OCI-LY3 (cell line): ENCODE data around the gene C5orf34.

Experiments
- H2AFZ ChIP-seq: fragments of 200-600, 300-600 bp; shearing (Covaris generic); 2 replicates; pipeline ENCODE4 v1.6.0; 2014; ENCODE audit warnings: antibody characterized with exemption, low read depth, low read length
- H3K27ac ChIP-seq: fragments of 200-600, 300-600 bp; sonication (generic); 2 replicates; pipeline ENCODE4 v1.5.1; 2014; ENCODE audit warnings: mild to moderate bottlenecking, low read length, moderate library complexity, mixed read lengths
- H3K27me3 ChIP-seq: fragments of 200-600, 300-600 bp; sonication (generic); 2 replicates; pipeline ENCODE4 v1.6.1; 2014; ENCODE audit warnings: low read depth, low read length, mixed read lengths
- H3K36me3 ChIP-seq: fragments of 200-600, 300-600 bp; sonication (generic); replicated peaks from 2 replicates; pipeline ENCODE3; 2014; ENCODE audit warnings: low read depth, low read length, mixed read lengths
- H3K4me1 ChIP-seq: fragments of 300-600, 200-600 bp; sonication (generic); 2 replicates; pipeline ENCODE4 v1.6.1; 2014; ENCODE audit warnings: low read length, mixed read lengths
- H3K4me2 ChIP-seq: fragments of 200-600, 300-600 bp; sonication (generic); 2 replicates; pipeline ENCODE4 v1.6.1; 2014; ENCODE audit warnings: low read length, mixed read lengths
- H3K4me3 ChIP-seq: fragments of 300-600, 200-600 bp; sonication (generic); 2 replicates; pipeline ENCODE4 v1.5.1; 2014; ENCODE audit warnings: antibody characterized with exemption, mild to moderate bottlenecking, low read length, moderate library complexity
- H3K79me2 ChIP-seq: fragments of 300-600, 200-600 bp; shearing (Covaris generic); 2 replicates; pipeline ENCODE4 v1.6.1; 2014; ENCODE audit warnings: mild to moderate bottlenecking, low read length, mixed read lengths
- H3K9ac ChIP-seq: fragments of 300-600, 200-600 bp; shearing (Covaris generic); 2 replicates; pipeline ENCODE4 v1.6.0; 2014; ENCODE audit warnings: mild to moderate bottlenecking, low read length, moderate library complexity
- H3K9me3 ChIP-seq: fragments of 200-600, 300-600 bp; shearing (Covaris generic); 2 replicates; pipeline ENCODE4 v1.6.1; 2014; ENCODE audit warnings: low read length, mixed read lengths; ENCODE audit not compliant: insufficient read depth
- H4K20me1 ChIP-seq: fragments of 200-600, 300-600 bp; sonication (generic); 2 replicates; pipeline ENCODE4 v1.6.1; 2016; ENCODE audit warnings: low read length, mixed read lengths; ENCODE audit not compliant: insufficient read depth
- EZH2phosphoT487 ChIP-seq: fragments of 200-600 bp; shearing (Covaris generic); IDR thresholded peaks from 2 replicates; pipeline ENCODE4 v1.6.1; 2018; ENCODE audit warnings: antibody characterized with exemption, mixed run types, low read depth
- TF ChIP-seq, protein P1 (sequence below): fragments of 200-600, 300-600 bp; sonication (generic); IDR thresholded peaks from 2 replicates; pipeline ENCODE4 v1.5.1; 2014; ENCODE audit warnings: antibody characterized with exemption, low read length, low read depth

C5orf34 gene, protein sequence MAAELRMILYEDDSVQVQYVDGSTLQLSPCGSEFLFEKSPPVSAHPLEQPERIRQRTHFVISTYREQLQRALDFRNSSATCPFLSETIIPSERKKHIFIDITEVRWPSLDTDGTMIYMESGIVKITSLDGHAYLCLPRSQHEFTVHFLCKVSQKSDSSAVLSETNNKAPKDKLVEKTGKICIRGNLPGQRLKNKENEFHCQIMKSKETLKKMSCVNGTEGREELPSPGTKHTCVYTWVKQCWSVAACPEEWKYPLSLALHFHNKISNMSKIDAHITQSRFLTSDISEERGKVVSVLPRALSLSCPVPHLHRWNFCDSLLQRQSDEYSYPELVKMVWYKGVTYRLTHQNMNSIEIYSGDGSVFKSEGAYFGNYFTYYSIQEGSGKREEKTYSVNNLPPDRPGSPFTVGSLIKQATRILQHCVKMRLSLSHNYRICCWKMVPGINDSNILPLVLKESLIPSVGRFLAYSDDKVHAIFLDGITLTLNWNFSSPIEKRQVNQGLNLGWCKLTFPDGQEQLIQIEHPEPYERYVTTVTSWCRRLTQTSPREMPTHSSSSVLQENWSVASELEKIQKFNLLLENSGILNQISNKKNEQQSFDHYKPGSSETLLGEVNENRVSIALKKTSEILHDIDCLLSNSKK

DNA sequence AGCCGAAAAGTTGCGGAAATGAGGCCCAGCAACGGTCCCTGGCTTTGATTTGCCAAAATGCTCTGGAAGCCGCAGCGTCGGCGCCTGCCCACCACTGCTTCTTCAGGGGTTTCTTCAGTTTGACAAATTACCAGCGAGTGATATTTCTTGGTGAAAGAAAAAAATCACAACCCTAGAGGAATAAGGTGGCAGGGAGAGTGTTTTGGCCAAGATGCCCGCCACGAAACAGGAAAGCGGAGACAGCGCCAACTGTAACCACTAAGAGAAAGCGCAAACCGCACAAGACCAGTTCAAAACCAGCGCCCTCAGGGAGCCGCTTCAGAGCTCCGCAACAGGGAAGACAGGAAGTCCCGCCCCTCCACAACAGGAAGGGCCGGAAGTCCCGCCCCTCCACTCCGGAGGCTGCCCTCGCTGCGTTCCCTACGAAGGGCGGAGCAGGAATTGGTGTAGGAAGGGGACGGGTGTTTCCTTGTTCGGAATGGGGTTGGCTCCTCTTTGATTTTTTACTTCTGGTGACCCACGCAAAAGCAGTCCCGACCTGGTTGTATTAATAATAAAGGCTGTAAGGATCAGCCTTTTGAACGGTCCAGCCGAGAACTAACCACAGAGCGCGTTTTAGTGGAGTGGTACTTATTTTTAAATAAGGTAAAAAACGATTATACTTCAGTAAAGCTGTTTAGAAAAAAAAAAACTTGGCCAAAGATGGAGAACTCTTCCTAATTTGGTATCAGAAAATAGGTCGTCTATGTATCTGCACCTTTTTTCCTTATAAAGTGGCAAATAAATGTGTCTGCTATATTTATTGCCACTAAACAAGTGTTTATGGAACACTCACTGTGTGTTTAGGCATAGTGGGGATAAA is at the start of gene C5orf34:
Gene C5orf34, minus strand, starts transcription at position 333 of the 862 bp plus-strand sequence. CDS start 5,809 bp downstream, outside the sequence.
- Histone ChIP-seq H2AFZ (peak within 1 kb of the TSS; percentile 89), H3K36me3 (peaks cover 5% of the 10 kb centered on the region), H3K4me1 (peaks cover 14% of the 10 kb centered on the region), H3K9ac (peak within 1 kb of the TSS; percentile 83), H3K27ac (peak within 1 kb of the TSS; percentile 80), H3K4me2 (peak within 1 kb of the TSS; percentile 97), H3K79me2 (peaks cover 25% of the 10 kb centered on the region), H3K4me3 (peak within 1 kb of the TSS; percentile 87), H3K27me3 (no peaks in the 10 kb centered on the region), H4K20me1 (no peaks in the 10 kb centered on the region), H3K9me3 (no peaks in the 10 kb centered on the region)
- TF ChIP-seq, protein P1, sequence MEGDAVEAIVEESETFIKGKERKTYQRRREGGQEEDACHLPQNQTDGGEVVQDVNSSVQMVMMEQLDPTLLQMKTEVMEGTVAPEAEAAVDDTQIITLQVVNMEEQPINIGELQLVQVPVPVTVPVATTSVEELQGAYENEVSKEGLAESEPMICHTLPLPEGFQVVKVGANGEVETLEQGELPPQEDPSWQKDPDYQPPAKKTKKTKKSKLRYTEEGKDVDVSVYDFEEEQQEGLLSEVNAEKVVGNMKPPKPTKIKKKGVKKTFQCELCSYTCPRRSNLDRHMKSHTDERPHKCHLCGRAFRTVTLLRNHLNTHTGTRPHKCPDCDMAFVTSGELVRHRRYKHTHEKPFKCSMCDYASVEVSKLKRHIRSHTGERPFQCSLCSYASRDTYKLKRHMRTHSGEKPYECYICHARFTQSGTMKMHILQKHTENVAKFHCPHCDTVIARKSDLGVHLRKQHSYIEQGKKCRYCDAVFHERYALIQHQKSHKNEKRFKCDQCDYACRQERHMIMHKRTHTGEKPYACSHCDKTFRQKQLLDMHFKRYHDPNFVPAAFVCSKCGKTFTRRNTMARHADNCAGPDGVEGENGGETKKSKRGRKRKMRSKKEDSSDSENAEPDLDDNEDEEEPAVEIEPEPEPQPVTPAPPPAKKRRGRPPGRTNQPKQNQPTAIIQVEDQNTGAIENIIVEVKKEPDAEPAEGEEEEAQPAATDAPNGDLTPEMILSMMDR, result no peak
- no peak for TF ChIP-seq EZH2phosphoT487

DNA sequence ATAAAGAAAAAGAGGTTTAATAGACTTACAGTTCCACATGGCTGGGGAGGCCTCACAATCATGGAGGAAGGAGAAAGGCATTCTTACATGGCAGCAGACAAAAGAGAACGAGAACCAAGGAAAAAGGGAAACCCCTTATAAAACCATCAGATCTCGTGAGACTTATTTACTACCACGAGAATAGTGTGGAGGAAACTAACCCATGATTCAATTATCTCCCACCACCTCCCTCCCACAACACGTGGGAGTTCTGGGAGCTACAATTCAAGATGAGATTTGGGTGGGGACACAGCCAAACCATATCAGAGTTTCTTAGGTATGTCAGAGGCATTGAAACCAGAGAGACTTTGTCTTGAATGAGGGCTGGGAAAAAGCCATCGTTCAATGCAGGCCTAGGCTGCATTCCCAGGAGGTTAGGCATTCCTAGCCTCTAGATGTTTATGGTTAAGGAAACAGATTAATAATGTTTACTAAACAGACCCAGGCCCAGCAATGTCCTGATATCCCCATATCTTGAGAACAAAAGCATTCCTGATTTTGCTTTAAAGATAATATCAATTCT is 49.4 kb upstream of the C5orf34 start:
- no peaks in the 10 kb centered on the region for H3K79me2 ChIP-seq
- no peak overlapping the region for H3K27ac ChIP-seq
- no peaks in the 10 kb centered on the region for H3K9me3 ChIP-seq
- H3K4me3 ChIP-seq, result no peak overlapping the region
- peaks cover 24% of the 10 kb centered on the region for H3K4me1 ChIP-seq
- no peak overlapping the region for H3K4me2 ChIP-seq
- H4K20me1 ChIP-seq, result no peaks in the 10 kb centered on the region
- TF ChIP-seq EZH2phosphoT487, result no peak
- TF ChIP-seq, protein P1, result no peak
- H3K9ac ChIP-seq, result no peak overlapping the region
- H2AFZ ChIP-seq, result no peak overlapping the region
- no peaks in the 10 kb centered on the region for H3K36me3 ChIP-seq
- H3K27me3 ChIP-seq, result no peaks in the 10 kb centered on the region

- Histone ChIP-seq H3K27me3 (no peaks in the 10 kb centered on the region), H2AFZ (no peak overlapping the region), H3K4me3 (no peak overlapping the region), H4K20me1 (no peaks in the 10 kb centered on the region), H3K36me3 (no peaks in the 10 kb centered on the region), H3K9ac (no peak overlapping the region), H3K4me2 (no peak overlapping the region), H3K27ac (no peak overlapping the region), H3K79me2 (no peaks in the 10 kb centered on the region), H3K4me1 (peaks cover 33% of the 10 kb centered on the region), H3K9me3 (no peaks in the 10 kb centered on the region)
- no peak for TF ChIP-seq EZH2phosphoT487
- TF ChIP-seq, protein P1, result no peak
Observed at GRCh38 chr5:43563321-43563720, 48.4 kb upstream of the C5orf34 start.
